ENCODE data around the gene ERBB2.
"Not testable (repeated sequence)": the region's sequence is repeated elsewhere in the genome, so short reads cannot be mapped to it uniquely, and the experiment has no call there.

ERBB2 gene

GRCh38 chr17:39703913-39704312, 4.0 kb downstream of the ERBB2 start:
- DNase-seq (ENCODE audit: low read depth in 3 of 3) = no peak

GRCh38 chr17:39704821-39705551, 5.1 kb downstream of the ERBB2 start:
- no peak for DNase-seq (ENCODE audit: low read depth in 3 of 3)

- no peak for DNase-seq (ENCODE audit: low read depth in 3 of 3)
These were observed 6.0 kb downstream of the ERBB2 start for GRCh38 chr17:39705786-39706348.

GRCh38 chr17:39706383-39706782, 6.5 kb downstream of the ERBB2 start:
- DNase-seq (ENCODE audit: low read depth in 3 of 3) = no peak

- no peak for DNase-seq (ENCODE audit: low read depth in 3 of 3)
These were observed 7.1 kb downstream of the ERBB2 start for GRCh38 chr17:39706921-39707337.

DNA sequence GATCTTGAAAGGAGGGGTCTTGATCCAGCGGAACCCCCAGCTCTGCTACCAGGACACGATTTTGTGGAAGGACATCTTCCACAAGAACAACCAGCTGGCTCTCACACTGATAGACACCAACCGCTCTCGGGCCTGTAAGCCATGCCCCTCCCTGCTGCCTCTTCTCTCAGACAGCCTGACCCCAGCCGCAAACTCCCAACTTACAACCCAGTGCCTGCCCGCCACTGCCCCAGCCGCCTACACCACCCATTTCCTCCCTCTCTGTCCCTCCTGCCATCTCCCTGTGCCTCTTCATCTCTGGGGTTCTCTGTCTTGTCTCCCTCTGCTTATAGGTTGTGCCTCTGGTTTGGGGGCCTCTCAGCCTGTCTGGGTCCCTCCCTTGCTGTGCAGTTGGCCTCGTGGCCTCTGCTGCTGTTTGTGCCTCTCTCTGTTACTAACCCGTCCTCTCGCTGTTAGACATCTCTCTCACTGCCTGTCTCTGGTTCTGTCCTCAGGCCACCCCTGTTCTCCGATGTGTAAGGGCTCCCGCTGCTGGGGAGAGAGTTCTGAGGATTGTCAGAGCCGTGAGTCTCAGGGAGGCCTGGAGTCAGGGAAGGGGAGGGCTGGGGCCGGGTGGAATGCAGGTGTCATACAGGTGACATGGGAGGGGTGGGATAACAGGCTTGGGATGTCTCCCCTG, 9.6 kb downstream of the ERBB2 start:
- DNase-seq (ENCODE audit: low read depth in 3 of 3) = no peak

- no peak for DNase-seq (ENCODE audit: low read depth in 3 of 3)
These were observed 10.4 kb downstream of the ERBB2 start for GRCh38 chr17:39709998-39710964.

DNA sequence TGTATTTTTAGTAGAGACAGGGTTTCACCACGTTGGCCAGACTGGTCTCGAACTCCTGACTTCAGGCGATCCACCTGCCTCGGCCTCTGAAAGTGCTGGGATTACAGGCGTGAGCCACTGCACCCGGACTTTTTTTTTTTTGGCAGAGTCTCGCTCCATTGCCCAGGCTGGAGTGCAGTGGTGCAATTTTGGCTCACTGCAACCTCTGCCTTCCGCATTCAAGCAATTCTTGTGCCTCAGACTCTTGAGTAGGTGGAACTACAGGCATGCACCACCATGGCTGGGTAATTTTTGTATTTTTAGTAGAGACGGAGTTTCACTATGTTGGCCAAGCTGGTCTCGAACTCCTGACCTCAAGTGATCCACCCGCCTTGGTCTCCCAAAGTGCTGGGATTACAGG, 11.2 kb downstream of the ERBB2 start:
- not testable (repeated sequence) for DNase-seq (ENCODE audit: low read depth in 3 of 3)

GRCh38 chr17:39711851-39712250, 12.0 kb downstream of the ERBB2 start:
- DNase-seq (ENCODE audit: low read depth in 3 of 3) = no peak

GRCh38 chr17:39714234-39714633, 14.4 kb downstream of the ERBB2 start:
- no peak for DNase-seq (ENCODE audit: low read depth in 3 of 3)

DNA sequence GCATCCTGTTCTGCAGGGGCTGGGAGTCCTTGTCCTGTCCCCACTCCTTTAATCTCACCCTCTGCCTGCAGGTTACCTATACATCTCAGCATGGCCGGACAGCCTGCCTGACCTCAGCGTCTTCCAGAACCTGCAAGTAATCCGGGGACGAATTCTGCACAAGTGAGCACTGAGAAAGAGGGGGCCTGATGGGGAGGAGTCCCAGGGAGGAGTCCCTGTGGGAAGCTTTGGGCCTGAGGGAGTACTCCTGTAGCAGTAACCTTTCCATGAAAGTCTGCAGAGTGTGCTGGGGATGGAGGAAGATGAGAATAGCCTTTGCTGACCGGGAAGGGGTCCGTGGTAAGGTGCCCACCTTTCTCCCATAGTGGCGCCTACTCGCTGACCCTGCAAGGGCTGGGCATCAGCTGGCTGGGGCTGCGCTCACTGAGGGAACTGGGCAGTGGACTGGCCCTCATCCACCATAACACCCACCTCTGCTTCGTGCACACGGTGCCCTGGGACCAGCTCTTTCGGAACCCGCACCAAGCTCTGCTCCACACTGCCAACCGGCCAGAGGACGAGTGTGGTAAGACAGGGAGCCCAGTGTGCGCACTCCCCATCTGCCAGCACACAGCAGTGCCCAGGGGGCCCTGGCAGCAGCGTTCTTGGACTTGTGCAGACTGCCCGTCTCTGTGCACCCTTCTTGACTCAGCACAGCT, 15.7 kb downstream of the ERBB2 start:
- DNase-seq (ENCODE audit: low read depth in 3 of 3) = no peak

- no peak for DNase-seq (ENCODE audit: low read depth in 3 of 3)
These were observed 16.4 kb downstream of the ERBB2 start for GRCh38 chr17:39716073-39716818.

- DNase-seq (ENCODE audit: low read depth in 3 of 3) = no peak
These were observed 17.1 kb downstream of the ERBB2 start for GRCh38 chr17:39716879-39717536.

GRCh38 chr17:39717660-39718059, 17.8 kb downstream of the ERBB2 start:
- DNase-seq (ENCODE audit: low read depth in 3 of 3) = no peak

DNA sequence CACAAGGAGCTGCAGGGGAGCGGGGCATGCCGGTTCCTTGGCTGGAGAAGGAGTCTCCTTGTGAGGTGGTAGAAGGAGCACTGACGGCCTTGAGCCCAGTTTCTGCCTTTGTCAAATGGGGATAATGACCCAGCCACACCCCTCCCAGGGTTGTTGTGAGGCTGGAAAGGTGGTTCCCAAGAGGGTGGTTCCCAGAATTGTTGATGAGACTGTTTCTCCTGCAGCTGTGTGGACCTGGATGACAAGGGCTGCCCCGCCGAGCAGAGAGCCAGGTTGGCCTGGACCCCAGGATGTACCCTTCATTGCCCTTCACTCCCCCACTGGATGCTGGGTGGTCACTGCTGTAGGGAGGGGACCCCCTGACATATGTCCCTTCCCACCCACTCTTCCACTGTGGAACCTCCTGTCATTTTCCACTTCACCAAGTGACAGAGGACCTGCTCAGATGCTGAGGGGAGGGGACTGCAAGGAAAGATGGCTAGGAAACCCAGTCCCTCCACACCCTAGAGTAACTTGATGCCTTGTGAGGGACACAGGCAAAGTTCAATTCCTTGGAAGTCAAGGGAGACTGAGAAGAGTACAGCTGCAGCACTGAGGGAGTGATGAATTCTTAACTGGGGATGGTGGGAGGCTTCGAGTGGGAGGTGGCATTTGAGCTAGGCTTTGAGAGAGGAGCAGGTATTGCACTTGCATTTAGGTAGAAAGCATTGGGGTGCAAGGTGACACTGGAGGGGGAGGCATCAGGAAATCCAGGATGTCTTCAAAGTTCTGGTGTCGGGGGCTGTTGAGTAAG, 19.9 kb downstream of the ERBB2 start:
- no peak for DNase-seq (ENCODE audit: low read depth in 3 of 3)

GRCh38 chr17:39722104-39722503, 22.2 kb downstream of the ERBB2 start:
- no peak for DNase-seq (ENCODE audit: low read depth in 3 of 3)

DNA sequence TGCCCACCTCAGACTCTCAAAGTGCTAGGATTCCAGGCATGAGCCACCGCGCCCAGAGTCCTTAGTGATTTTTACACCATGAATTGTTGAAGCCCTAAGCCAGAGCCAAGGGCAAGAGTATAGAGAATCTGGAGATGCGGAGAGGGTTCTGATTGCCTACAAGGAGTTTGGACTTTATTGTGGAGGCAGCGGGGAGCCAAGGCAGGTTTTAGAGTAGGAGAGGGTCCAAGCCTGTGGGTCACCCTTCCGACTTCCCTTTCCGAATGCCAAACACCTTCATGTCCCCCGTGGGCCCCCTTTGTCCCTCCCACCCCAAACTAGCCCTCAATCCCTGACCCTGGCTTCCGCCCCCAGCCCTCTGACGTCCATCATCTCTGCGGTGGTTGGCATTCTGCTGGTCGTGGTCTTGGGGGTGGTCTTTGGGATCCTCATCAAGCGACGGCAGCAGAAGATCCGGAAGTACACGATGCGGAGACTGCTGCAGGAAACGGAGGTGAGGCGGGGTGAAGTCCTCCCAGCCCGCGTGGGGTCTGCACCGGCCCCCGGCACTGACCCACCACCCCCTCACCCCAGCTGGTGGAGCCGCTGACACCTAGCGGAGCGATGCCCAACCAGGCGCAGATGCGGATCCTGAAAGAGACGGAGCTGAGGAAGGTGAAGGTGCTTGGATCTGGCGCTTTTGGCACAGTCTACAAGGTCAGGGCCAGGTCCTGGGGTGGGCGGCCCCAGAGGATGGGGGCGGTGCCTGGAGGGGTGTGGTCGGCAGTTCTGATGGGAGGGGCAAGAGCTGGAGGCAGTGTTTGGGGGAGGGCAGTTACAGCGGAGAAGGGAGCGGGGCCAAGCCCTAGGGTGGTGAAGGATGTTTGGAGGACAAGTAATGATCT, 23.3 kb downstream of the ERBB2 start:
- DNase-seq (ENCODE audit: low read depth in 3 of 3) = peak in 1 of 3 experiments; percentile 37

DNA sequence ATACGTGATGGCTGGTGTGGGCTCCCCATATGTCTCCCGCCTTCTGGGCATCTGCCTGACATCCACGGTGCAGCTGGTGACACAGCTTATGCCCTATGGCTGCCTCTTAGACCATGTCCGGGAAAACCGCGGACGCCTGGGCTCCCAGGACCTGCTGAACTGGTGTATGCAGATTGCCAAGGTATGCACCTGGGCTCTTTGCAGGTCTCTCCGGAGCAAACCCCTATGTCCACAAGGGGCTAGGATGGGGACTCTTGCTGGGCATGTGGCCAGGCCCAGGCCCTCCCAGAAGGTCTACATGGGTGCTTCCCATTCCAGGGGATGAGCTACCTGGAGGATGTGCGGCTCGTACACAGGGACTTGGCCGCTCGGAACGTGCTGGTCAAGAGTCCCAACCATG, 24.9 kb downstream of the ERBB2 start:
- DNase-seq (ENCODE audit: low read depth in 3 of 3) = no peak
